Loucy (cell line): ENCODE measurements around the gene RAPH1.

Experiments
- EZH2phosphoT487 ChIP-seq: fragments of 200-600 bp; IDR thresholded peaks from 2 replicates; pipeline ENCODE4 v1.6.1; 2018; ENCODE audit warnings: antibody characterized with exemption, mild to moderate bottlenecking, moderate library complexity, borderline replicate concordance
- TF ChIP-seq, protein P1 (sequence below): fragments of 200-600 bp; sonication (generic); conservative IDR thresholded peaks from 2 replicates; pipeline ENCODE4 v1.5.1; 2014; ENCODE audit warnings: mild to moderate bottlenecking, antibody characterized with exemption, low read length

DNA sequence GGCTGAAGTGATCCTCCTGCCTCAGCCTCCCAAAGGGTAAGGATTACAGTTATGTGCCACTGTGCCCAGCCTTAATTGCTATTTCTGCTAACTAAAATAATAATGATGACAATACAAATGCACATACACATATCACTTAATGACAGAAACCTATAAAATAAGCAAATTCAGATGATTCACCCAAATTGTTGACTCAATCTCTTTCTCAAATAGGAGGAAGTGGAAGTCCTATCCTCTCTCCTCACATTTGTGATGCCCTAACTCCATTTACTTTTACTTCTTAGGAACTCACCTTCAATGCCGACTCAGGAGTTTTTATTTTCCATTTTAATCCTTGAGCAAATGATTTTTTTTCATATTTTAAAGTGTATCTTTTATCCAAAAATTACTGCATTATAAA is 24.5 kb upstream of the RAPH1 start:
- TF ChIP-seq, protein P1, sequence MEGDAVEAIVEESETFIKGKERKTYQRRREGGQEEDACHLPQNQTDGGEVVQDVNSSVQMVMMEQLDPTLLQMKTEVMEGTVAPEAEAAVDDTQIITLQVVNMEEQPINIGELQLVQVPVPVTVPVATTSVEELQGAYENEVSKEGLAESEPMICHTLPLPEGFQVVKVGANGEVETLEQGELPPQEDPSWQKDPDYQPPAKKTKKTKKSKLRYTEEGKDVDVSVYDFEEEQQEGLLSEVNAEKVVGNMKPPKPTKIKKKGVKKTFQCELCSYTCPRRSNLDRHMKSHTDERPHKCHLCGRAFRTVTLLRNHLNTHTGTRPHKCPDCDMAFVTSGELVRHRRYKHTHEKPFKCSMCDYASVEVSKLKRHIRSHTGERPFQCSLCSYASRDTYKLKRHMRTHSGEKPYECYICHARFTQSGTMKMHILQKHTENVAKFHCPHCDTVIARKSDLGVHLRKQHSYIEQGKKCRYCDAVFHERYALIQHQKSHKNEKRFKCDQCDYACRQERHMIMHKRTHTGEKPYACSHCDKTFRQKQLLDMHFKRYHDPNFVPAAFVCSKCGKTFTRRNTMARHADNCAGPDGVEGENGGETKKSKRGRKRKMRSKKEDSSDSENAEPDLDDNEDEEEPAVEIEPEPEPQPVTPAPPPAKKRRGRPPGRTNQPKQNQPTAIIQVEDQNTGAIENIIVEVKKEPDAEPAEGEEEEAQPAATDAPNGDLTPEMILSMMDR = no peak
- TF ChIP-seq EZH2phosphoT487 = no peak
